ENCODE results near the gene PVALEF.

GRCh38 chr17:81200201-81200600 lies 34.9 kb downstream of the PVALEF start:
- TF ChIP-seq CTCF (IDR thresholded peaks at IDR 0.05), result no peak
- no peak for TF ChIP-seq POLR2A (IDR thresholded peaks at IDR 0.05)

Data from uterus (tissue), 2 donors.